22Rv1 (cell line): ENCODE data around the gene IPCEF1.

Experiments
- CTCF ChIP-seq: fragments of 450-650 bp; IDR thresholded peaks from 2 replicates; pipeline ENCODE4 v1.5.1; 2017; ENCODE audit warnings: mild to moderate bottlenecking
- ZFX ChIP-seq: fragments of 450-650 bp; IDR thresholded peaks from 2 replicates; pipeline ENCODE4 v1.6.1; 2017; ENCODE audit warnings: antibody characterized with exemption, borderline replicate concordance

DNA sequence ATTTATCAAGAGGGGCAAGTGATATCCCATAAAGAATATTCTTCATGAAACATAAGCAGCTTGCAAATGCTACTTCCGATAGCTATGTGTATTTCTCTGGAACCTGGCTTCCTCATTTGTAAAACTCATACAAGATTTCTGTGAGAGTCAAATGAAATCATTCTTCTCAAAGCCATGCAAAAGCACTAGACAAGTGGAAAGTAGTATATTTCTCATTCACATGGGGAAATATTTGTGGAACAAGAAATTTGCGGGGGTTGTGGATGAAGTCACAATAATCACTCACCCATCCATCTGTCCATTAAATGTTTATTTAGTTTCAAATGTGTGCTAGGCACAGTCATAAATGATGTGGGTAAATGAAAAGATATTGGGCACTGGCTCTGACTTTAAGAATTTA lies 150.5 kb downstream of the IPCEF1 start:
- no peak for TF ChIP-seq CTCF
- no peak for TF ChIP-seq ZFX
